Upper lobe of left lung (tissue), 6 donors: ENCODE data around the gene ATG7. TPM values are rescaled to one million over a fixed set of nuclear protein-coding genes. Genes with fewer than 3 reads are reported as not detected.
"Not testable (repeated sequence)": the region's sequence is repeated elsewhere in the genome, so short reads cannot be mapped to it uniquely, and the experiment has no call there.

Experiments
- ATAC-seq, 2 donors: fragments of 200-7000 bp; cut with Tn5 transposase; one replicate each; pipeline ENCODE4 v1.9.1; 2022; ENCODE audit warnings: mild to moderate bottlenecking in 2 of 2, moderate library complexity in 2 of 2; ENCODE audit not compliant: low FRiP score in 2 of 2
- DNase-seq, 2 donors: peaks; one replicate each; pipeline ENCODE4 v3.0.0-alpha.2; 2019 to 2020
- H3K27ac ChIP-seq, 4 donors: fragments of 200-600 bp; sonication (generic); one replicate each; pipeline ENCODE4 v1.5.1; 2016 to 2019
- H3K27me3 ChIP-seq, 4 donors: fragments of 200-600 bp; sonication (generic); one replicate each; pipeline ENCODE4 v1.5.1; 2017 to 2019
- H3K36me3 ChIP-seq, 4 donors: fragments of 200-600 bp; sonication (generic); one replicate each; pipeline ENCODE4 v1.5.1; 2016 to 2019
- H3K4me1 ChIP-seq, 4 donors: fragments of 200-600 bp; sonication (generic); one replicate each; pipeline ENCODE4 v1.5.1; 2018 to 2019
- H3K4me3 ChIP-seq, 4 donors: fragments of 200-600 bp; sonication (generic); one replicate each; pipeline ENCODE4 v1.5.1; 2017 to 2019; ENCODE audit warnings: mild to moderate bottlenecking in 2 of 4, moderate library complexity in 1 of 4
- H3K9me3 ChIP-seq, 4 donors: fragments of 200-600 bp; sonication (generic); one replicate each; pipeline ENCODE4 v1.5.1; 2018 to 2019
- EP300 ChIP-seq, 4 donors: sonication (generic); formaldehyde crosslinking; IDR thresholded peaks; one replicate each; pipeline ENCODE4 v1.5.1; 2017; ENCODE audit warnings: antibody characterized with exemption in 4 of 4, control low read depth in 2 of 4
- POLR2A ChIP-seq, 4 donors: fragments of 450-650 bp; IDR thresholded peaks; one replicate each; pipeline ENCODE4 v1.5.1; 2016 to 2017; ENCODE audit warnings: antibody characterized with exemption in 4 of 4, mild to moderate bottlenecking in 2 of 4
- POLR2AphosphoS5 ChIP-seq, 2 donors: sonication (generic); formaldehyde crosslinking; IDR thresholded peaks; one replicate each; pipeline ENCODE4 v1.5.1; 2017; ENCODE audit warnings: antibody characterized with exemption in 2 of 2
- WGBS, 2 donors: methylation state at CpG; one replicate each; pipeline ENCODE4 v1.1.5; 2017 to 2018; 5-methylcytosine and 5-hydroxymethylcytosine counted together
- total RNA-seq, 6 donors: library from RNA; depleted of rRNA in 4 of 6; stranded (reverse); fragments of >200 nt in 4 of 6; gene quantifications; one replicate each; pipeline versions ENCODE4 v1.1.0 to v1.2.1, GENCODE V29; 2016 to 2021
- TF ChIP-seq, protein P1 (sequence below), 6 experiments: fragments of 450-650 bp in 4 of 6; fragments of 200-600 bp in 2 of 6; sonication (generic) in 2 of 6; IDR thresholded peaks; one replicate each; pipeline ENCODE4 v1.5.1; 2016 to 2019; ENCODE audit warnings: antibody characterized with exemption in 6 of 6
- donor health status: DM: no; HTN: no; CAD: no; lungs with moderate emphysema.
- donor health status: DM: no; HTN: yes; CAD: no; lungs with severe emphysema.

Gene ATG7
- total RNA-seq, 6 donors from 2014 or later, result 52.4 to 195 (median 74.1) TPM

- Histone ChIP-seq H3K9me3 (no peaks in the 10 kb centered on the region), H3K27ac (no peak overlapping the region), H3K27me3 (no peaks in the 10 kb centered on the region), H3K36me3 (no peaks in the 10 kb centered on the region), H3K4me3 (no peak overlapping the region), H3K4me1 (peaks cover 7 to 29% (median 16%) of the 10 kb centered on the region in 4 donors)
- 85 to 89% methylated on average over 6 of the region's 6 CpGs for WGBS, 2 donors
- TF ChIP-seq POLR2A (IDR thresholded peaks at IDR 0.05) (no peak), EP300 (IDR thresholded peaks at IDR 0.05) (no peak), POLR2AphosphoS5 (IDR thresholded peaks at IDR 0.05) (no peak)
- TF ChIP-seq, protein P1, sequence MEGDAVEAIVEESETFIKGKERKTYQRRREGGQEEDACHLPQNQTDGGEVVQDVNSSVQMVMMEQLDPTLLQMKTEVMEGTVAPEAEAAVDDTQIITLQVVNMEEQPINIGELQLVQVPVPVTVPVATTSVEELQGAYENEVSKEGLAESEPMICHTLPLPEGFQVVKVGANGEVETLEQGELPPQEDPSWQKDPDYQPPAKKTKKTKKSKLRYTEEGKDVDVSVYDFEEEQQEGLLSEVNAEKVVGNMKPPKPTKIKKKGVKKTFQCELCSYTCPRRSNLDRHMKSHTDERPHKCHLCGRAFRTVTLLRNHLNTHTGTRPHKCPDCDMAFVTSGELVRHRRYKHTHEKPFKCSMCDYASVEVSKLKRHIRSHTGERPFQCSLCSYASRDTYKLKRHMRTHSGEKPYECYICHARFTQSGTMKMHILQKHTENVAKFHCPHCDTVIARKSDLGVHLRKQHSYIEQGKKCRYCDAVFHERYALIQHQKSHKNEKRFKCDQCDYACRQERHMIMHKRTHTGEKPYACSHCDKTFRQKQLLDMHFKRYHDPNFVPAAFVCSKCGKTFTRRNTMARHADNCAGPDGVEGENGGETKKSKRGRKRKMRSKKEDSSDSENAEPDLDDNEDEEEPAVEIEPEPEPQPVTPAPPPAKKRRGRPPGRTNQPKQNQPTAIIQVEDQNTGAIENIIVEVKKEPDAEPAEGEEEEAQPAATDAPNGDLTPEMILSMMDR (IDR thresholded peaks at IDR 0.05), result no peak
- ATAC-seq (no peak), DNase-seq (no peak)
Observed at GRCh38 chr3:11494131-11494916, 222.1 kb downstream of the ATG7 start.

DNA sequence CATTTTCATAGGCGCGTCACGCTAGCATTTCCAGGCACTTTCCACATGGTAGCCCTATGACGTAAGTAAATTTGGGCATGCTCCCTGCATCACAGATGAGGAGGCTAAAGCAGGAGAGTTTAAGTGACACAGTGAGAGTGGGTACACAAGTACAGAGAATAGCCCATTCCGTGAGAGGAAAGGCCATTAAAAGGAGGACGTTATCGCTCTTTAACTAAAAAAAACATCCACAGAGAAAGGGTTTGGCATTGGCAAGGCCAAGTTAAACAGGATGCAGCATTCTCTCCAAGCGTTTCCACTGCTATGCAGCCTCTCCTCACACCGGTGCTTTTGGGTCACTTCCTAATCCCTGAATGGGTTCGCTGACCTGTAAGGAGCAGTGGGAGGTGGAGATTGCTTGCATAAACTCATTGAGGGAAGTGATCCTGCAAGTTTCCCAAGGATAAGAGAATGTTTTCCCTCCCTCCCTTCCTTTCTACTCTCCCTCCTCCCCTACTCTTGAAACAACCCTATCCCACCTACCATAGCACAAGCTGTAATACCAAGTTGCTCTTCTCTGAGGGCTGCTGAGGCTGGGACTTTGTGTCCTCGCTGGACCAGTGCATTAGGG, 223.9 kb downstream of the ATG7 start:
- no peaks in the 10 kb centered on the region for H3K9me3 ChIP-seq
- no peaks in the 10 kb centered on the region for H3K27me3 ChIP-seq
- peaks cover 7 to 31% (median 16%) of the 10 kb centered on the region in 4 donors for H3K4me1 ChIP-seq
- H3K36me3 ChIP-seq, result no peaks in the 10 kb centered on the region
- DNase-seq, result no peak
- peak in 1 of 2 donors; percentile 68 for ATAC-seq
- peak overlapping the region in 1 of 4 donors; percentile 23 for H3K27ac ChIP-seq
- WGBS, 2 donors, result 48 to 57% methylated on average over 11 of the region's 11 CpGs
- TF ChIP-seq POLR2AphosphoS5 (IDR thresholded peaks at IDR 0.05), result no peak
- TF ChIP-seq EP300 (IDR thresholded peaks at IDR 0.05), result no peak
- no peak for TF ChIP-seq POLR2A (IDR thresholded peaks at IDR 0.05)
- no peak overlapping the region for H3K4me3 ChIP-seq

- Histone ChIP-seq H3K36me3 (no peaks in the 10 kb centered on the region), H3K27ac (peak overlapping the region in 1 of 4 donors; percentile 17), H3K4me3 (no peak overlapping the region), H3K27me3 (no peaks in the 10 kb centered on the region), H3K9me3 (no peaks in the 10 kb centered on the region), H3K4me1 (peaks cover 7 to 31% (median 16%) of the 10 kb centered on the region in 4 donors)
- ATAC-seq (no peak), DNase-seq (no peak)
- TF ChIP-seq EP300 (IDR thresholded peaks at IDR 0.05) (no peak), POLR2A (IDR thresholded peaks at IDR 0.05) (no peak), POLR2AphosphoS5 (IDR thresholded peaks at IDR 0.05) (no peak)
- TF ChIP-seq, protein P1 (IDR thresholded peaks at IDR 0.05), result no peak
- WGBS, 2 donors, result 97 to 100% methylated on average over 2 of the region's 2 CpGs
Observed at GRCh38 chr3:11498177-11498576, 226.0 kb downstream of the ATG7 start.

DNA sequence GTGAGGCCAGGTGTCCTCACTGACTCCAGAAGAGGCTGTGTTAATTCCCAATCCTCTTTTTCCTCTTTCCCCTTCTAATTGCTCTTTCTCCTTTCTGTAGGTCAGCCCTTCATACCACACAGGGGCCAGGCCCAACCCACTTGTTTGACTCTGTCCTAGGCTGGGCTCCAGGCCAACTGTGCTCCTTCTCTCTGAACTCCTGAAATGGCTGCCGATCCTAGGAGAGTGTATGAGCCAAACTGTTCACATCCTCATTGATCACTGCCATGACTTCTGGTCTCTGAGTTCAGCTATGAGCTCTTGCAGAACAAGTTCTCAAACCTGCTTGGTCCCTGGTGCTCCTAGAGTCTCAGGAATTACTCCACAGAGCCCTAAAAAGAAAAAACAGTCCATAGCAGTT, 226.4 kb downstream of the ATG7 start:
- H3K4me3 ChIP-seq, result no peak overlapping the region
- peaks cover 7 to 30% (median 16%) of the 10 kb centered on the region in 4 donors for H3K4me1 ChIP-seq
- no peaks in the 10 kb centered on the region for H3K9me3 ChIP-seq
- H3K27ac ChIP-seq, result peak overlapping the region in 1 of 4 donors; percentile 17
- no peaks in the 10 kb centered on the region for H3K36me3 ChIP-seq
- 10 to 25% methylated on average over 1 of the region's 1 CpG for WGBS, 2 donors
- ATAC-seq, result peak; percentile 66 to 67
- peak in 1 of 2 donors; percentile 59 for DNase-seq
- TF ChIP-seq EP300 (IDR thresholded peaks at IDR 0.05) (no peak), POLR2AphosphoS5 (IDR thresholded peaks at IDR 0.05) (no peak), POLR2A (IDR thresholded peaks at IDR 0.05) (no peak)
- TF ChIP-seq, protein P1 (IDR thresholded peaks at IDR 0.05), result no peak
- H3K27me3 ChIP-seq, result no peaks in the 10 kb centered on the region

DNA sequence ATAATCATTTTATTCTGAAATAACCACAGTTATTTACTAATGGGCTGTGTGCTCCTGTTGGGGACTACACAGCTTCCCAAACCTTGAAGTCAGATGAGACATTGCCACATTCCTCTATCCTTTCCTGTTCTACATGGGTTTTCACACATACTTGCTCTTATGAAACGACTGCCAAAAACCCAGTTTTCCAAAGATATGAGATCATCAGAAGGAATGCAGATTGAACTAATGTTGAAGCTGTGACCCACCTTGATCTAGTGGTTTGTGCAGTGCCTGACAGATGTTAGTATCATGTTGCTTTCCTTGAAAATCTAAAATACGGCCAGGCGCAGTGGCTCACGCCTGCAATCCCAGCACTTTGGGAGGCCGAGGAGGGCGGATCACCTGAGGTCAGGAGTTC, 226.9 kb downstream of the ATG7 start:
- Histone ChIP-seq H3K4me1 (peaks cover 7 to 25% (median 16%) of the 10 kb centered on the region in 4 donors), H3K4me3 (no peak overlapping the region), H3K27me3 (no peaks in the 10 kb centered on the region), H3K36me3 (no peaks in the 10 kb centered on the region), H3K27ac (peak overlapping the region in 1 of 4 donors; percentile 17), H3K9me3 (no peaks in the 10 kb centered on the region)
- peak; percentile 9 to 84 for ATAC-seq
- TF ChIP-seq POLR2AphosphoS5 (IDR thresholded peaks at IDR 0.05), result peak in 1 of 2 donors; percentile 32
- no peak for TF ChIP-seq POLR2A (IDR thresholded peaks at IDR 0.05)
- WGBS, 2 donors, result 85 to 91% methylated on average over 6 of the region's 6 CpGs
- no peak for DNase-seq

DNA sequence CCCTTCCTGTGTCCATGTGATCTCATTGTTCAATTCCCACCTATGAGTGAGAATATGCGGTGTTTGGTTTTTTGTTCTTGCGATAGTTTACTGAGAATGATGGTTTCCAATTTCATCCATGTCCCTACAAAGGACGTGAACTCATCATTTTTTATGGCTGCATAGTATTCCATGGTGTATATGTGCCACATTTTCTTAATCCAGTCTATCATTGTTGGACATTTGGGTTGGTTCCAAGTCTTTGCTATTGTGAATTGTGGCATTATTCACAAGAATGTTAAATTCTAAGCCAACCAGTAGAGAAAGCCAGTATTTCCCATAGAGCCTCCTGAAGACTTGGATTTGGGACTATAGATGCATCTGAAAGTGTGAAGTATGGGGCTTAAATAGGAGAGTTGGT, 230.2 kb downstream of the ATG7 start:
- not testable (repeated sequence) for H3K27ac ChIP-seq, H3K36me3 ChIP-seq, H3K9me3 ChIP-seq, H3K27me3 ChIP-seq, H3K4me3 ChIP-seq, ATAC-seq, DNase-seq
- WGBS, 2 donors, result no CpG with 5 or more reads among the region's 3 CpGs
- H3K4me1 ChIP-seq, result peaks cover 0 to 12% (median 11%) of the 10 kb centered on the region in 4 donors
